NCI-H146 (cell line): ENCODE data around the gene RNF112.
"Not testable (repeated sequence)": the region's sequence is repeated elsewhere in the genome, so short reads cannot be mapped to it uniquely, and the experiment has no call there.

Experiments used
- DNase-seq: peaks from one replicate; lab custom pipeline; 2025; lab: John Stamatoyannopoulos, UW

The RNF112 gene

DNA sequence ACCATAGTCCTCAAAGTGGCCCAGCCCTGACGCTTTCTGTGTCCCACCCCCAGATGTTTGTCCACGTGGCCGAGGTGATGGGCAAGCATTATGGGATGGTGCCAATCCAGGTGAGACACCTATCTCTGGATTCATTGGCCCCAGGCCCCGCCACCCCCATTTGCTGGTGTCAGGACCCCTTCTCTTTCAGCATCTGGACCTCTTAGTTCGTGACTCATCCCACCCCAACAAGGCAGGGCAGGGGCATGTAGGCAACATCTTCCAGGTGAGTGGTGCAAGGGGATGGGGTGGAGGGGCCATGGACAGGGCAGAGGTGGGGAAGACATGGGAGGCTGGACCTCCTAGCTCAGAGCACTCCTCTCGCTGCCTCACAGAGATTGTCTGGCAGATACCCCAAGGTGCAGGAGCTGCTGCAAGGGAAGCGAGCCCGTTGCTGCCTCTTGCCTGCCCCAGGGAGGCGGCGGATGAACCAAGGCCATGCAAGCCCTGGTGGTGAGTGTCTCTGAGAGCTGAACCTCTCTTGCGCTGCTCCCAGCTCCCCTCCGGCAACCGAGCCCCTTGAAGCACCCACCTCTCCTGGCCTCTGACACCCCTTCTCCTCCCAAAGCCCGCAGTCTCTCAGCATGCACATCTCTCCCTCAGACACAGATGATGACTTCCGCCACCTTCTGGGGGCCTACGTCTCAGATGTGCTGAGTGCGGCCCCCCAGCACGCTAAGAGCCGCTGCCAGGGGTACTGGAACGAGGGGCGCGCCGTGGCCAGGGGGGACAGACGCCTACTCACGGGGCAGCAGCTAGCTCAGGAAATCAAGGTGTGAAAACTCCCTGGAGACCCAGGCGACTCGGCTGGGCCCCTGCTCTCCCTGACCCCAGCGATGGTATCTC is 3.6 kb downstream of the RNF112 start:
- no peak for DNase-seq

DNA sequence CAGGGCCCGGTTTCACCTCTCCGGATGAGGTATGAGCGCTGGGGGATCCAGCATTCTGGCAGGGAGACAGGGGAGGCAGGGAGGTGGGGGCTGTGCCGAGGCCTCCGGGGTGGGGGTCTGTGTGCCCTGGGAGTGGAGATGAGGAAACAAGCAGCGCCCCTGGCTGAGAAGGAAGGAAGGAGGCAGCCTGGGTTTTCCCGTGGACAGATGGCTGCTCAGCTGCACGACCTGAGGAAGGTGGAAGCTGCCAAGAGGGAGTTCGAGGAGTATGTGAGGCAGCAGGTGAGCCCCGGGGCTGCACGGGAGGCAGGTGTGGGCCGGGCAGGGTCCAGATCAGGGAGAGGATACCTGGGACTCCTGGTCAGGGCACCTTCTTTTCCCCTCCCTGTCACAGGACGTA is 4.3 kb downstream of the RNF112 start:
- no peak for DNase-seq

- no peak for DNase-seq
These were observed 5.1 kb downstream of the RNF112 start for GRCh38 chr17:19415806-19416775.

DNA sequence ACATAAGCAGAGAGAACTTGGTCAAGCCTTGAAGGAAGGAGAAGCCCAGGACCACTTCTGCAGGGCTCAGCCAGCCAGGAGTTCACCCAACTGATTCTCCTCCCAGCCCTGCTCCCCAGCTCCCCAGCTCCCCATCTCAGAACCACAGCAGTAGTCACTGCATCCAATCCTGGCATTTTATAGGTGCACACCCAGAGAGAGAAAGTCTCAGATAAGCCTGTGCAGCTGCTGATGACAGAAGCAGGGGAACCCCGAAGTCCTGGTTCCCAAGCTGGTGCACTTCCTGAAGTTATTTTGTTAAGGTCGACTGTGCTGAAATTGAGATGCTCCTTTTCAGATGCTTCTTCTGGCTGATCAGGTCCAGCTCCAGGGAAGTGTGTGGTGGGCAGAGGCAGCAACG is 6.6 kb downstream of the RNF112 start:
- no peak for DNase-seq

- DNase-seq = no peak
These were observed 7.4 kb downstream of the RNF112 start for GRCh38 chr17:19418251-19418992.

DNA sequence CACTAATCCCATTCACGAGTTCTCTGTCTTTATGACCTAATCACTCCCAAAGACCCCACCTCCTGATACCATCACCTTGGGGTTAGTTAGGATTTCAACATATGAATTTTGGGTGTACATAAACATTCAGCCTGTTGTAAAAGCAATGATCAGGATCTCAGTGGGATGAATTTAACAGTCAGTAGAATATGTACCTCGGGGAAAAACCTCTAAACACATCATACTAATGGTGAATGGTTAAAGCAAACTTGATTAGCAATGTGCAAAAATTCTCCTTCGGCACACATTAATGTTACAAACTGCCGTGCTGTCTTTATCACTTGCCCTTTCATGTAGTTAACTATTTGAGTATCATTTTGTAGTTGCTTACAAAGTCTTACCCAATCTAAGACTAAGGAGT is 10.2 kb downstream of the RNF112 start:
- no peak for DNase-seq

DNA sequence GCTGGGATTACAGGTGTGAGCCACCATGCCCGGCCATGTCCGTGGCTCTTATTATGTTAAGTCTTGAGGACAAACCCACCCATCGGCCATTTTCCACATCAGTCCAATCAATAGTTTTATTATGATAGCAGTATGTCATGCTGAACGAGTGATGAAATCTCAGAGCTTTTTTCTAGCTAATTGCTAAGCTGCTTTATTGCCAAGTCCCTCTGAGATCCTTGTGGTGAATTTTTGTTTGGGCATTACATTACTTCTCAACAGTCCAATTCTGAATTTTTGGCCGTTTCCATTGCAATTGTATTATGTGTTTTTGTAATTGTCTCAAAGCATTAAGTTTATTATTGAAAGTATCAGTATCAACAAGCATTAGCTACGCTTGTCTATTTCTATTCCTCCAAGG is 10.9 kb downstream of the RNF112 start:
- DNase-seq = no peak

- DNase-seq = no peak
These were observed 14.2 kb downstream of the RNF112 start for GRCh38 chr17:19424934-19425868.

GRCh38 chr17:19426631-19427030 is 15.6 kb downstream of the RNF112 start:
- DNase-seq = no peak

DNA sequence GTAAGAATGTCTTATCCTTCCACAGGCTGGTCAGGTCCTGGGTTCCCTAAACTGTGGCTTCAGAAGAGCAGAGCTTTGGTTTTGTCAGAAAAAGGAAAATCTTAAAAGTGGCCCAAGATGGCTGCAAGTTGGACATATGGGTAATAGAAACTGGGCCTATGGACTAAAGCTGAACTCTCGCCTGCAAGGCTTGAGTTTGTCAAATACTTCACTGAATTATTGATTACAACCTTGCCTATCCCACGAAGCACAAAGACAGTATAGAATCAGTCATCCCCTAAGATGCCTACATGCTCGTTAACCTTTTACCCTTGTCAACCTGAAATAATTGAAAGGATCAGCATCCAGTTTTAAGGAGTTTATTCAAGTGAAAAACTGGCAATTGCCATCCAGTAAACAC is 20.7 kb downstream of the RNF112 start:
- no peak for DNase-seq

DNA sequence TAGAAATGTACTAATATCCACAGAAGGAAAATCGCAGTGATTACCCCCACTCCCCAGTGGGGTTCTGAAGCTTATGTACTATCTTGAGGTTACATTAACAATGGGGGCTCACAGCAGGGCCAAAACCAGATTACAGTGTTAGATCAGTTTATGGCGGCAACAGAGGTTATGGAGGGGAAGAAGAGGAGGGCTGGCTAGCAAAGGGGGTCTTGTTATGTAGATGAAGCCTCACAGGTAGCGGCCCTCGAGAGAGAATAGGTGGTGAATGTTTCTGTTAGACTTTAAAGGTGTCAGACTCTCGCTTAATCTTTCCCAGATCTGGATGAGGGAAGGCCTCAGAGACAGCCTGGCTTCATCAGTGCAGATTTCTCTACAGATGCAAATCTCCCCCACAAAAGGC is 22.2 kb downstream of the RNF112 start:
- DNase-seq = no peak

GRCh38 chr17:19433727-19434340 is 22.8 kb downstream of the RNF112 start:
- no peak for DNase-seq

GRCh38 chr17:19440421-19440820 is 29.4 kb downstream of the RNF112 start:
- no peak for DNase-seq

- DNase-seq = not testable (repeated sequence)
These were observed 30.3 kb downstream of the RNF112 start for GRCh38 chr17:19441288-19441687.

GRCh38 chr17:19442731-19443130 is 31.7 kb downstream of the RNF112 start:
- DNase-seq = no peak

- DNase-seq = no peak
These were observed 32.1 kb downstream of the RNF112 start for GRCh38 chr17:19443148-19443547.

- no peak for DNase-seq
These were observed 34.1 kb downstream of the RNF112 start for GRCh38 chr17:19445105-19445504.

- DNase-seq = not testable (repeated sequence)
These were observed 35.5 kb downstream of the RNF112 start for GRCh38 chr17:19446577-19446976.

GRCh38 chr17:19447085-19447583 is 36.1 kb downstream of the RNF112 start:
- DNase-seq = peak; percentile 53
